Endothelial cell of umbilical vein (primary cell): Measurements from ENCODE around the gene PCGF6.

Experiments used
- EZH2 ChIP-seq: IDR thresholded peaks from 2 replicates; pipeline ENCODE4 v1.6.1; 2012; ENCODE audit warnings: borderline replicate concordance, low read depth, mild to moderate bottlenecking, moderate library complexity, low read length, inconsistent platforms; ENCODE audit not compliant: severe bottlenecking
- FOS ChIP-seq: IDR thresholded peaks from 2 replicates; pipeline ENCODE4 v1.6.1; 2011; ENCODE audit warnings: mild to moderate bottlenecking, low read length, moderate library complexity, borderline replicate concordance; ENCODE audit not compliant: insufficient read depth
- JUN ChIP-seq: IDR thresholded peaks from 2 replicates; pipeline ENCODE4 v1.6.1; 2011; ENCODE audit warnings: borderline replicate concordance, low read depth; ENCODE audit not compliant: insufficient read length, insufficient read depth
- MYC ChIP-seq: IDR thresholded peaks from one replicate; pipeline ENCODE4 v1.6.1; 2011; ENCODE audit warnings: mild to moderate bottlenecking, low read depth, low read length
- POLR2A ChIP-seq: IDR thresholded peaks from 2 replicates; pipeline ENCODE4 v1.6.1; 2012; ENCODE audit warnings: low read depth, mild to moderate bottlenecking, control low read depth, low read length
- POLR2AphosphoS5 ChIP-seq: IDR thresholded peaks from 2 replicates; pipeline ENCODE4 v1.6.1; 2012; ENCODE audit warnings: low read depth, mild to moderate bottlenecking, control low read depth, low read length, moderate library complexity; ENCODE audit not compliant: insufficient read depth
- TF ChIP-seq, protein P1 (sequence below), 2 donors: IDR thresholded peaks; 1 replicate in 1 of 2; 2 replicates in 1 of 2; pipeline ENCODE4 v1.5.1; 2011; ENCODE audit warnings: low read length in 2 of 2, mild to moderate bottlenecking in 2 of 2, moderate library complexity in 2 of 2, control low read depth in 1 of 2, inconsistent platforms in 1 of 2, low read depth in 1 of 2; ENCODE audit not compliant: insufficient read depth in 1 of 2; ENCODE audit errors: extremely low read depth in 1 of 2
- TF ChIP-seq, protein P2 (sequence below): IDR thresholded peaks from 2 replicates; pipeline ENCODE4 v1.6.1; 2011; ENCODE audit not compliant: insufficient read depth, insufficient read length

DNA sequence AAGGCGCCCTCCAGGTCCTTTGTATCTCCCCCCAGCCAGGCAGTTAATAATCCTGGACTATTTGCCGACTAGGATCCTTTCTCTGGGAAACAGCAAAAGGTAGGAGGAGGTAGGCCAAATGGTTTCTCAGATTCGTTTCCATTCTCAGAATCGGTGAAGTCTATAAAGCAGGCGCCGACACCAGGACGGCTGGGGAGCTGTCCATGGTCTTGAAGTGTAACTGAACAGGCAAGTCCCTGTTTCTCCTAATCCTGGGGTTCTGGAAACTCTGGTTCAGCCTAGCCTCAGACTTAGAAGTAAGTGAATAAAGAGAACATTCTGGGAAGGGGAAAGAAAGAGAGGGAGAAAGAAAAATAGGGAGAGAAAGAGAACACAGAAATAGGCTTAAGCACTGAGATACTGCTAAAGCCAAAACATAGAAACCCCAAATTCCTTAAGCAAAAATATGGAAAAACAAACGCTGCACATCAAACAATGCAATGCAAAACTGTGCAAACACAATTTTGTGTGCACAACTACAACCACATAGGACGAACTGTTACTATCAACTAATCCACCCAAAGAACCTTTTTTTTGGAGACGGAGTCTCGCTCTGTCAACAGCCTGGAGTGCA, 85.1 kb downstream of the PCGF6 start:
- TF ChIP-seq, protein P1, sequence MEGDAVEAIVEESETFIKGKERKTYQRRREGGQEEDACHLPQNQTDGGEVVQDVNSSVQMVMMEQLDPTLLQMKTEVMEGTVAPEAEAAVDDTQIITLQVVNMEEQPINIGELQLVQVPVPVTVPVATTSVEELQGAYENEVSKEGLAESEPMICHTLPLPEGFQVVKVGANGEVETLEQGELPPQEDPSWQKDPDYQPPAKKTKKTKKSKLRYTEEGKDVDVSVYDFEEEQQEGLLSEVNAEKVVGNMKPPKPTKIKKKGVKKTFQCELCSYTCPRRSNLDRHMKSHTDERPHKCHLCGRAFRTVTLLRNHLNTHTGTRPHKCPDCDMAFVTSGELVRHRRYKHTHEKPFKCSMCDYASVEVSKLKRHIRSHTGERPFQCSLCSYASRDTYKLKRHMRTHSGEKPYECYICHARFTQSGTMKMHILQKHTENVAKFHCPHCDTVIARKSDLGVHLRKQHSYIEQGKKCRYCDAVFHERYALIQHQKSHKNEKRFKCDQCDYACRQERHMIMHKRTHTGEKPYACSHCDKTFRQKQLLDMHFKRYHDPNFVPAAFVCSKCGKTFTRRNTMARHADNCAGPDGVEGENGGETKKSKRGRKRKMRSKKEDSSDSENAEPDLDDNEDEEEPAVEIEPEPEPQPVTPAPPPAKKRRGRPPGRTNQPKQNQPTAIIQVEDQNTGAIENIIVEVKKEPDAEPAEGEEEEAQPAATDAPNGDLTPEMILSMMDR (IDR thresholded peaks at IDR 0.05; ENCODE audit: extremely low read depth in 1 of 2, insufficient read depth in 1 of 2, low read depth in 1 of 2, low read length in 2 of 2), result no peak
- TF ChIP-seq JUN, result no peak
- no peak for TF ChIP-seq EZH2
- no peak for TF ChIP-seq POLR2AphosphoS5
- no peak for TF ChIP-seq POLR2A
- TF ChIP-seq, protein P2, sequence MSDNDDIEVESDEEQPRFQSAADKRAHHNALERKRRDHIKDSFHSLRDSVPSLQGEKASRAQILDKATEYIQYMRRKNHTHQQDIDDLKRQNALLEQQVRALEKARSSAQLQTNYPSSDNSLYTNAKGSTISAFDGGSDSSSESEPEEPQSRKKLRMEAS, result no peak
- no peak for TF ChIP-seq MYC
- no peak for TF ChIP-seq FOS
